Calu3 (cell line): ENCODE results near the gene TBXAS1. TPM values are rescaled to one million over a fixed set of nuclear protein-coding genes. Genes with fewer than 3 reads are reported as not detected.

ENCODE experiments used
- BruUV-seq: library from RNA; stranded (reverse); fragments of 400-500 nt; replicated peaks from 2 replicates; lab custom pipeline; 2021; lab: Mats Ljungman, UMichigan
- CTCF ChIA-PET: fragments of 300-600 bp; sonication (Branson Sonifier 250); formaldehyde crosslinking; loops from one replicate; lab custom pipeline; 2022; ENCODE audit warnings: antibody characterized with exemption; lab: Charles Lee
- DNase-seq: peaks from one replicate; pipeline ENCODE4 v3.0.0; 2022
- H3K27ac Mint-ChIP-seq: one replicate; pipeline ENCODE4 v1.8.0; 2022; ENCODE audit warnings: mixed read lengths; ENCODE audit not compliant: unreplicated experiment
- H3K27me3 Mint-ChIP-seq: one replicate; pipeline ENCODE4 v1.8.0; 2022; ENCODE audit warnings: mixed read lengths; ENCODE audit not compliant: unreplicated experiment
- H3K36me3 Mint-ChIP-seq: one replicate; pipeline ENCODE4 v1.8.0; 2022; ENCODE audit warnings: mild to moderate bottlenecking, moderate library complexity, mixed read lengths; ENCODE audit not compliant: insufficient read depth, unreplicated experiment
- H3K4me1 Mint-ChIP-seq: one replicate; pipeline ENCODE4 v1.8.0; 2022; ENCODE audit warnings: mild to moderate bottlenecking, low read depth, mixed read lengths; ENCODE audit not compliant: unreplicated experiment
- H3K4me3 Mint-ChIP-seq: one replicate; pipeline ENCODE4 v1.8.0; 2022; ENCODE audit warnings: mild to moderate bottlenecking, low read depth, moderate library complexity, mixed read lengths; ENCODE audit not compliant: unreplicated experiment
- H3K9me3 Mint-ChIP-seq: one replicate; pipeline ENCODE4 v1.8.0; 2022; ENCODE audit warnings: low read depth, mixed read lengths; ENCODE audit not compliant: unreplicated experiment
- CTCF ChIP-seq: fragments of 200-600 bp; IDR thresholded peaks from one replicate; pipeline ENCODE4 v1.8.0; 2022; ENCODE audit warnings: antibody characterized with exemption; ENCODE audit not compliant: unreplicated experiment
- intact Hi-C: fragments of 100-400 bp; cut with micrococcal nuclease; formaldehyde crosslinking; loops from one replicate; pipeline ENCODE4 v1.10.0; 2022; ENCODE audit not compliant: unreplicated experiment
- total RNA-seq: library from RNA; stranded (reverse); gene quantifications from 2 replicates; pipeline ENCODE4 v1.2.3, GENCODE V29; 2022

Gene TBXAS1
- total RNA-seq, 1 experiment from 2014 or later, result 33.0 TPM

GRCh38 chr7:139823959-139824521 lies 5.0 kb upstream of the TBXAS1 start:
- no peak for DNase-seq
- intact Hi-C loops, result no loop called here
- no peak for TF ChIP-seq CTCF
- Mint-ChIP-seq H3K4me1 (peaks cover 34% of the 10 kb centered on the region), H3K36me3 (peaks cover 2% of the 10 kb centered on the region), H3K9me3 (no peaks in the 10 kb centered on the region), H3K27me3 (no peaks in the 10 kb centered on the region), H3K27ac (no peak overlapping the region), H3K4me3 (no peak overlapping the region)
- BruUV-seq, result no TSS peak
- CTCF ChIA-PET, result no interaction called here

- H3K27ac Mint-ChIP-seq, result peak overlapping the region; percentile 53
- no TSS peak for BruUV-seq
- intact Hi-C loops, result no loop called here
- peaks cover 12% of the 10 kb centered on the region for H3K36me3 Mint-ChIP-seq
- H3K27me3 Mint-ChIP-seq, result no peaks in the 10 kb centered on the region
- peaks cover under 1% of the 10 kb centered on the region for H3K9me3 Mint-ChIP-seq
- DNase-seq, result peak; percentile 59
- no peak for TF ChIP-seq CTCF
- CTCF ChIA-PET, result no interaction called here
- H3K4me1 Mint-ChIP-seq, result peaks cover 46% of the 10 kb centered on the region
- H3K4me3 Mint-ChIP-seq, result no peak overlapping the region
Observed at GRCh38 chr7:139825666-139826290, 3.3 kb upstream of the TBXAS1 start.

GRCh38 chr7:139827042-139827441 lies 2.0 kb upstream of the TBXAS1 start:
- Mint-ChIP-seq H3K27me3 (no peaks in the 10 kb centered on the region), H3K4me1 (peaks cover 52% of the 10 kb centered on the region), H3K4me3 (peak overlapping the region; percentile 15), H3K27ac (no peak overlapping the region), H3K9me3 (peaks cover 4% of the 10 kb centered on the region), H3K36me3 (peaks cover 20% of the 10 kb centered on the region)
- CTCF ChIA-PET, result no interaction called here
- intact Hi-C loops, result no loop called here
- DNase-seq, result peak; percentile 12
- no TSS peak for BruUV-seq
- no peak for TF ChIP-seq CTCF

- no peaks in the 10 kb centered on the region for H3K27me3 Mint-ChIP-seq
- BruUV-seq, result no TSS peak
- intact Hi-C loops, result loop anchor here (2.0 kb wide), 2 partner anchors 54 to 182 kb away; no protein-coding TSS in a partner anchor
- peak overlapping the region; percentile 99 for H3K27ac Mint-ChIP-seq
- peaks cover 52% of the 10 kb centered on the region for H3K4me1 Mint-ChIP-seq
- H3K36me3 Mint-ChIP-seq, result peaks cover 20% of the 10 kb centered on the region
- CTCF ChIA-PET, result no interaction called here
- H3K9me3 Mint-ChIP-seq, result peaks cover 6% of the 10 kb centered on the region
- no peak for DNase-seq
- no peak overlapping the region for H3K4me3 Mint-ChIP-seq
- no peak for TF ChIP-seq CTCF
Observed at GRCh38 chr7:139828446-139828845, 618 bp upstream of the TBXAS1 start.
